Measurements from ENCODE around the gene POLG2.
"Not testable (repeated sequence)": the region's sequence is repeated elsewhere in the genome, so short reads cannot be mapped to it uniquely, and the experiment has no call there.

POLG2 gene

DNA sequence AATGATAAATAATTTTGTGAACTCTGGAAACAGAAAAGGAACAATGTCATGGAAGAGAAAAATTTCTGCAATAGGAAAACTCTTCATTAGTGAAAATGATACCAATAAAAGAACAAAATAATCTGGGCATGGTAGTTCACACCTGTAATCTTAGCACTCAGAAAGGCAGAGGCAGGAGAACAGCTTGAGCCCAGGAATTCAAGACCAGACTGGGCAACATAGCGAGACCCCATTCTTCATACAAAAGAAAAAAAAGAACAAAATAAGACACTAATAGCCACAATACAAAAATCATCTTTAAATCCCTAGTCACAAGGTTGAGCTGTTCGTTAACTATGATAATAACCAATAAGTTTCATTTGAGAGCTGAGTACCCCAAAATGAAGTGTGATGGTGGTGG, 8.6 kb downstream of the POLG2 start:
- TF ChIP-seq, protein P1, sequence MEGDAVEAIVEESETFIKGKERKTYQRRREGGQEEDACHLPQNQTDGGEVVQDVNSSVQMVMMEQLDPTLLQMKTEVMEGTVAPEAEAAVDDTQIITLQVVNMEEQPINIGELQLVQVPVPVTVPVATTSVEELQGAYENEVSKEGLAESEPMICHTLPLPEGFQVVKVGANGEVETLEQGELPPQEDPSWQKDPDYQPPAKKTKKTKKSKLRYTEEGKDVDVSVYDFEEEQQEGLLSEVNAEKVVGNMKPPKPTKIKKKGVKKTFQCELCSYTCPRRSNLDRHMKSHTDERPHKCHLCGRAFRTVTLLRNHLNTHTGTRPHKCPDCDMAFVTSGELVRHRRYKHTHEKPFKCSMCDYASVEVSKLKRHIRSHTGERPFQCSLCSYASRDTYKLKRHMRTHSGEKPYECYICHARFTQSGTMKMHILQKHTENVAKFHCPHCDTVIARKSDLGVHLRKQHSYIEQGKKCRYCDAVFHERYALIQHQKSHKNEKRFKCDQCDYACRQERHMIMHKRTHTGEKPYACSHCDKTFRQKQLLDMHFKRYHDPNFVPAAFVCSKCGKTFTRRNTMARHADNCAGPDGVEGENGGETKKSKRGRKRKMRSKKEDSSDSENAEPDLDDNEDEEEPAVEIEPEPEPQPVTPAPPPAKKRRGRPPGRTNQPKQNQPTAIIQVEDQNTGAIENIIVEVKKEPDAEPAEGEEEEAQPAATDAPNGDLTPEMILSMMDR (IDR thresholded peaks at IDR 0.05; ENCODE audit: low read length, missing control alignments), result no peak
- no peak for DNase-seq (ENCODE audit: low read depth)
- H3K4me3 ChIP-seq (replicated peaks; ENCODE audit: low read depth, low read length), result no peak overlapping the region

DNA sequence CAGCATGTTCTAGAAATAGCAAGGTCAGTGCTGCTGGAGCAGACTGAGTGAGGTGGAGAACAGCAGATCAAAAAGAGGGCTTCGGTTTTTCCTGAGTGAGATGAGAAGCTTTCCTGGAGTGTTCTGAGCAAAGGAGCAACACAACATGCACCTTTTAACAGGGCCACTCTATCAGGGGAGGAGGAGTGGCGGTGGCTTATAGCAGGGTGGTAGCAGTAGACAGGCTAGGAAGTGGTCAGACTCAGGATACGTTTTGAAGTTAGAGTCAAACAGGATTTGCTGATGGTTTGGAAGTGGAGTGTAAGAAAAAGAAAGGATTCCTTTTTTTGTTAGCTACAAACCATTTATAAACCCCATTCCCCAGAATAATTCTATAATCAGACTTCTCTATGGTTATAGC, 12.5 kb downstream of the POLG2 start:
- TF ChIP-seq, protein P1 (IDR thresholded peaks at IDR 0.05; ENCODE audit: low read length, missing control alignments), result no peak
- H3K4me3 ChIP-seq (replicated peaks; ENCODE audit: low read depth, low read length), result no peak overlapping the region
- no peak for DNase-seq (ENCODE audit: low read depth)

DNA sequence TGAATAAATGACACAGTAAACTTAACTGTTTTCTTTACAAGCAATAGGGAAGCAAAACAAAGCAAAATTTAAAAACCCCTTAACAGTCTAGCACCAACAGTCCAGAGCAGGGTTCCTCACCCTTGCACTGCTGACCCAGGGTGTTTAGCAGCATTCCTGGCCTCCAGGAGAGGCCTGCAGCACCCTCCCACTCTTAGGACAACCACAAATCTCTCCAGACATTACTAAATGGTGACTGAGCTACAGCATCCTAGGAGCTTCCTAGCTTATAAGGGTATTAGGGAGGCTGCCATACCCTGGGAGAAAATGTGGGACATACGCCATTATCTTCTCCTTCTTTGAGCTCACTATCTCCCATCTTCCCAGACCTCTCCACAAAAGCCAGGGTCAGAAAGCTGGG, 15.9 kb downstream of the POLG2 start:
- no peak for DNase-seq (ENCODE audit: low read depth)
- TF ChIP-seq, protein P1 (IDR thresholded peaks at IDR 0.05; ENCODE audit: low read length, missing control alignments), result no peak
- no peak overlapping the region for H3K4me3 ChIP-seq (replicated peaks; ENCODE audit: low read depth, low read length)

DNA sequence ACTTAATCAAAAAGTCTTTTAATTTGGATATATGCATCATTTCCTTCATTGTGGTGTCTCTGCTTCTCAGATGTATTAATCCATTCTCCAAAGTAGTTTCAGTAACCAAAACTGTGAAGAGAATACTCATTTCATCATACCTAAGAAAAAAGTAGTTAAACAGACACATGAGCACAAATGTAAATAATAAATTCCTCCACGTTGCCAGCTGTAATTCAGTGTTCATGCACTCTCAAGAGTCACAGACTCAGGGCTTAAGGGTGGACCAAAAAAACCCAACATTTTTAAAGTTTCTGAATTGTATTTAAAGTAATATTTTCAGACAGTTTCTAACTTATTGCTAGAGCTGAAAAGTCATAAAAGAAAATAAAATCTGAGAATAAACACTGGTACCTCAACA, 19.0 kb downstream of the POLG2 start:
- no peak overlapping the region for H3K4me3 ChIP-seq (replicated peaks; ENCODE audit: low read depth, low read length)
- TF ChIP-seq, protein P1 (IDR thresholded peaks at IDR 0.05; ENCODE audit: low read length, missing control alignments), result no peak
- DNase-seq (ENCODE audit: low read depth), result no peak

DNA sequence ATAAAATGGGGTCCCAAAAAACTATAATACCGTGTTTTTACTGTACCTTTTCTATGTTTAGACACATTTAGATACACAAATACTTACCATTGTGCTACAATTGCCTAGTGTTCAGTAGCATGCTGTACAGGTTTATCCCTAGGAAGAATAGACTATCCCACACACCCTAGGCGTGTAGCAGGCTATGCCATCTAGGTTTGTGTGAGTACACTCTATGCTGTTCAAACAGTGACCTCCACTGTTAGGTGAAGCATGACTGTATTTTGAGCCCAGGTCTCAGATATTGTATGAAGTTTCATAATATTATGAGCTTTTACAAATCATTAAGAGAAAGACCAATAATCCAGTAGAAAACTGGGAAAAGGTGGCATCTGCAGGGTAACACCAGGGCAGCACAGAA, 24.3 kb downstream of the POLG2 start:
- no peak for DNase-seq (ENCODE audit: low read depth)
- no peak overlapping the region for H3K4me3 ChIP-seq (replicated peaks; ENCODE audit: low read depth, low read length)
- TF ChIP-seq, protein P1 (IDR thresholded peaks at IDR 0.05; ENCODE audit: low read length, missing control alignments), result no peak

DNA sequence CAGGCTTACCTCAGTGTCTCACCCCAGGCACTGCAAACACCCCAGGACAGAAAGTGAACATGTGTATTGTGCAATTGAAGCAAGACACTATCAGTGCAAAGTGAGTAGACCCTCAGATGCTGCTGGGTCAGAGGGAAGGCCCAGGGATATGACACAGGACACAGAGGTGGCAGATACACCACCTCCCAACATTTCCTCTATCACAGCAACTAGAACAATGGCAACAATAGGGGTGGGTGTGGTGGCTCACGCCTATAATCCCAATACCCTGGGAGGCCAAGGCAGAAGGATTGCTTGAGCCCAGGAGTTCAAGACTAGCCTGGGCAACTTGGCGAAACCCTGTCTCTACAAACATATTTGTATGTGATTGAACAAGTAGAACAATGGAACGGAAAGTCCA, 25.4 kb downstream of the POLG2 start:
- no peak for DNase-seq (ENCODE audit: low read depth)
- no peak overlapping the region for H3K4me3 ChIP-seq (replicated peaks; ENCODE audit: low read depth, low read length)
- TF ChIP-seq, protein P1 (IDR thresholded peaks at IDR 0.05; ENCODE audit: low read length, missing control alignments), result no peak

DNA sequence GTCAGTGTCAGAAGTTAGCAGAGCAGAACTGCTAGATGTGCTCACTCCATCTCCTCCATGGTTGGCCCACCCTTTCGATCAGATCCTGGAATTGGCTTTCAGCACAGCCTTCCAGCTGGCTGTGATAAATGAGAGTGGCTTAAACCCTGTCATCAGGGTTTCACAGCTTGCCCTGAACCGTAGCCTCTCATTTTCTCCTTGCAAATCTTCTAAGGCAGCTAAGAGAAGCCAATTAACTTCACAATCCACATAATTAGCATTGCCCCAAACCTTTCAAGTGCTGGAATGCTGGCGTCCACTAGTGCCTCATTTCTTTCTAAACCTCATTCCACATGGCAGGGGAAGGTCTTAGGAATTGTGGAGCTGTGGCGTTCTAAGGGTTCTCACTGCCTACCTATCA, 26.2 kb downstream of the POLG2 start:
- H3K4me3 ChIP-seq (replicated peaks; ENCODE audit: low read depth, low read length), result no peak overlapping the region
- TF ChIP-seq, protein P1 (IDR thresholded peaks at IDR 0.05; ENCODE audit: low read length, missing control alignments), result no peak
- no peak for DNase-seq (ENCODE audit: low read depth)

DNA sequence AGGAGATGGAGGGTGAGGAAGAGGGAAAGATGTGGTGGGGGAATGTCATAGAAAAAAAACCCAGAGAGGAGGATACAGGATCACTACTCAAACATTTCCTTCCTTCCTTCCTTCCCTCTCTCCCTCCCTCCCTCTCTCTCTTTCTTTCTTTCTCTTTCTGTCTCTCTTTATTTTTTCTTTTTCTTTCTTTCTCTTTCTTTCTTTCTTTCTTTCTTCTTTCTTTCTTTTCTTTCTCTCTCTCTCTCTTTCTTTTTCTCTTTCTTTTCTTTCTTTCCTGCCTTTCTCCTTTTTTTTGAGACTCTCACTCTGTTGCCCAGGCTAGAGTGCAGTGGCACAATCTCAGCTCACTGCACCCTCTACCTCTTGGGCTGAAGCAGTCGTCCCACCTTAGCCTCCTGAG, 30.0 kb downstream of the POLG2 start:
- DNase-seq (ENCODE audit: low read depth), result not testable (repeated sequence)

More for the DNA sequence above, 30.0 kb downstream of the POLG2 start:
- not testable (repeated sequence) for H3K4me3 ChIP-seq (replicated peaks; ENCODE audit: low read depth, low read length)

Data from fibroblast of pulmonary artery (primary cell).